Measurements from ENCODE around the gene UBQLNL.

Gene UBQLNL

GRCh38 chr11:5507177-5507932 is 9.1 kb downstream of the UBQLNL start:
- FAIRE-seq, result no peak

- FAIRE-seq, result no peak
Measured at GRCh38 chr11:5505363-5506048, 11.0 kb downstream of the UBQLNL start.

- FAIRE-seq, result no peak
Measured at GRCh38 chr11:5504403-5504921, 12.0 kb downstream of the UBQLNL start.

- no peak for FAIRE-seq
Measured at GRCh38 chr11:5500393-5500801, 16.1 kb downstream of the UBQLNL start.

- no peak for FAIRE-seq
Measured at GRCh38 chr11:5499671-5500070, 16.8 kb downstream of the UBQLNL start.

- FAIRE-seq, result no peak
Measured at GRCh38 chr11:5489576-5490357, 26.7 kb downstream of the UBQLNL start.

- no peak for FAIRE-seq
Measured at GRCh38 chr11:5488798-5489399, 27.6 kb downstream of the UBQLNL start.

GRCh38 chr11:5488385-5488784 is 28.1 kb downstream of the UBQLNL start, which contains the start of gene OR52D1:
Gene OR52D1, plus strand, starts transcription at chr11:5488685. Its CDS starts 22 bp downstream, at chr11:5488707.
- no peak for FAIRE-seq

GRCh38 chr11:5486421-5486820 is 30.1 kb downstream of the UBQLNL start:
- FAIRE-seq, result no peak

GRCh38 chr11:5486003-5486402 is 30.5 kb downstream of the UBQLNL start:
- FAIRE-seq, result no peak

GRCh38 chr11:5476186-5476819 is 40.2 kb downstream of the UBQLNL start:
- no peak for FAIRE-seq

- FAIRE-seq, result no peak
Measured at GRCh38 chr11:5473921-5474320, 42.6 kb downstream of the UBQLNL start.

GRCh38 chr11:5467527-5467926 is 49.0 kb downstream of the UBQLNL start:
- FAIRE-seq, result no peak
